ENCODE data around the gene OPA1.

Gene OPA1

GRCh38 chr3:193693774-193694173 lies 100.8 kb downstream of the OPA1 start:
- Histone ChIP-seq H3K36me3 (replicated peaks in 1 of 2; ENCODE audit: control insufficient read depth in 2 of 2, insufficient read depth in 2 of 2, low read length in 2 of 2) (peaks cover 2 to 79% of the 10 kb centered on the region in 2 donors), H3K23ac (ENCODE audit: low read depth, low read length, poor library complexity) (no peak overlapping the region), H3K4me2 (ENCODE audit: insufficient read depth, low read length, poor library complexity, severe bottlenecking) (no peak overlapping the region), H3K9me3 (replicated peaks in 1 of 2; ENCODE audit: control insufficient read depth in 2 of 2, insufficient read depth in 1 of 2, low read depth in 1 of 2, low read length in 2 of 2) (no peaks in the 10 kb centered on the region), H4K91ac (ENCODE audit: low read depth, low read length, poor library complexity) (no peak overlapping the region), H3K79me1 (ENCODE audit: low read depth, low read length) (no peaks in the 10 kb centered on the region), H2BK15ac (ENCODE audit: low read length) (no peak overlapping the region), H3K4ac (ENCODE audit: low read length) (no peak overlapping the region), H3K27ac (replicated peaks; ENCODE audit: low read length) (no peak overlapping the region), H4K8ac (ENCODE audit: low read depth, low read length) (no peak overlapping the region), H2BK120ac (ENCODE audit: low read depth, low read length) (no peak overlapping the region), H3K4me1 (ENCODE audit: control insufficient read depth in 2 of 2, insufficient read depth in 1 of 2, low read depth in 1 of 2, low read length in 2 of 2) (peaks cover 0 to 5% of the 10 kb centered on the region in 2 donors), H2BK5ac (ENCODE audit: low read length) (no peak overlapping the region), H3K9ac (ENCODE audit: low read depth, low read length, poor library complexity) (no peak overlapping the region), H2AK5ac (ENCODE audit: low read depth, low read length) (no peak overlapping the region), H3K4me3 (ENCODE audit: low read length in 2 of 2) (no peak overlapping the region), H2AFZ (ENCODE audit: low read length) (no peak overlapping the region), H3K18ac (ENCODE audit: low read length) (no peak overlapping the region), H3K14ac (ENCODE audit: low read length) (no peak overlapping the region), H2BK12ac (ENCODE audit: low read length) (no peak overlapping the region), H3K27me3 (ENCODE audit: control insufficient read depth in 3 of 3, insufficient read depth in 3 of 3, low read depth in 1 of 3, low read length in 3 of 3) (no peaks in the 10 kb centered on the region)
- DNase-seq (ENCODE audit: low spot score): no peak
- WGBS, 2 donors (ENCODE audit: extremely low coverage in 2 of 2, insufficient read length in 2 of 2, insufficient replicate concordance in 1 of 2): no CpG with 5 or more reads among the region's 5 CpGs

GRCh38 chr3:193701953-193702635 lies 109.1 kb downstream of the OPA1 start:
- peak overlapping the region; percentile 2 for H3K4me2 ChIP-seq (ENCODE audit: insufficient read depth, low read length, poor library complexity, severe bottlenecking)
- H3K18ac ChIP-seq (ENCODE audit: low read length): peak overlapping the region; percentile 31
- H2BK12ac ChIP-seq (ENCODE audit: low read length): no peak overlapping the region
- peak; percentile 62 for DNase-seq (ENCODE audit: low spot score)
- peaks cover 14 to 26% of the 10 kb centered on the region in 2 donors for H3K4me1 ChIP-seq (ENCODE audit: control insufficient read depth in 2 of 2, insufficient read depth in 1 of 2, low read depth in 1 of 2, low read length in 2 of 2)
- no peak overlapping the region for H2BK120ac ChIP-seq (ENCODE audit: low read depth, low read length)
- no peak overlapping the region for H3K23ac ChIP-seq (ENCODE audit: low read depth, low read length, poor library complexity)
- H3K4me3 ChIP-seq (ENCODE audit: low read length in 2 of 2): no peak overlapping the region
- peaks cover 0 to 5% (median 0%) of the 10 kb centered on the region in 3 experiments for H3K27me3 ChIP-seq (ENCODE audit: control insufficient read depth in 3 of 3, insufficient read depth in 3 of 3, low read depth in 1 of 3, low read length in 3 of 3)
- H3K9ac ChIP-seq (ENCODE audit: low read depth, low read length, poor library complexity): no peak overlapping the region
- no CpG with 5 or more reads among the region's 8 CpGs for whole genome bisulfite sequencing, 2 donors (ENCODE audit: extremely low coverage in 2 of 2, insufficient read length in 2 of 2, insufficient replicate concordance in 1 of 2)
- no peak overlapping the region for H2AK5ac ChIP-seq (ENCODE audit: low read depth, low read length)
- H2BK15ac ChIP-seq (ENCODE audit: low read length): no peak overlapping the region
- H3K79me1 ChIP-seq (ENCODE audit: low read depth, low read length): no peaks in the 10 kb centered on the region
- no peak overlapping the region for H2BK5ac ChIP-seq (ENCODE audit: low read length)
- H3K27ac ChIP-seq (replicated peaks; ENCODE audit: low read length): no peak overlapping the region
- no peak overlapping the region for H2AFZ ChIP-seq (ENCODE audit: low read length)
- peaks cover 0 to 16% of the 10 kb centered on the region in 2 donors for H3K36me3 ChIP-seq (replicated peaks in 1 of 2; ENCODE audit: control insufficient read depth in 2 of 2, insufficient read depth in 2 of 2, low read length in 2 of 2)
- no peak overlapping the region for H3K14ac ChIP-seq (ENCODE audit: low read length)
- H4K91ac ChIP-seq (ENCODE audit: low read depth, low read length, poor library complexity): no peak overlapping the region
- no peak overlapping the region for H4K8ac ChIP-seq (ENCODE audit: low read depth, low read length)
- H3K9me3 ChIP-seq (replicated peaks in 1 of 2; ENCODE audit: control insufficient read depth in 2 of 2, insufficient read depth in 1 of 2, low read depth in 1 of 2, low read length in 2 of 2): no peaks in the 10 kb centered on the region
- no peak overlapping the region for H3K4ac ChIP-seq (ENCODE audit: low read length)

- no peak overlapping the region for H3K18ac ChIP-seq (ENCODE audit: low read length)
- DNase-seq (ENCODE audit: low spot score): no peak
Observed at GRCh38 chr3:193702967-193703366, 110.0 kb downstream of the OPA1 start.

GRCh38 chr3:193704431-193704830 lies 111.4 kb downstream of the OPA1 start:
- H3K18ac ChIP-seq (ENCODE audit: low read length): no peak overlapping the region
- no peak overlapping the region for H3K4me2 ChIP-seq (ENCODE audit: insufficient read depth, low read length, poor library complexity, severe bottlenecking)
- H4K91ac ChIP-seq (ENCODE audit: low read depth, low read length, poor library complexity): no peak overlapping the region
- H2BK5ac ChIP-seq (ENCODE audit: low read length): no peak overlapping the region
- no peak overlapping the region for H2BK15ac ChIP-seq (ENCODE audit: low read length)
- no peak overlapping the region for H3K14ac ChIP-seq (ENCODE audit: low read length)
- no peak overlapping the region for H2AK5ac ChIP-seq (ENCODE audit: low read depth, low read length)
- no peak for DNase-seq (ENCODE audit: low spot score)
- no peak overlapping the region for H3K4me3 ChIP-seq (ENCODE audit: low read length in 2 of 2)
- H3K27ac ChIP-seq (replicated peaks; ENCODE audit: low read length): no peak overlapping the region
- H2BK12ac ChIP-seq (ENCODE audit: low read length): no peak overlapping the region
- H4K8ac ChIP-seq (ENCODE audit: low read depth, low read length): no peak overlapping the region
- peaks cover 18 to 27% of the 10 kb centered on the region in 2 donors for H3K4me1 ChIP-seq (ENCODE audit: control insufficient read depth in 2 of 2, insufficient read depth in 1 of 2, low read depth in 1 of 2, low read length in 2 of 2)
- H3K79me1 ChIP-seq (ENCODE audit: low read depth, low read length): no peaks in the 10 kb centered on the region
- H2BK120ac ChIP-seq (ENCODE audit: low read depth, low read length): no peak overlapping the region
- no peak overlapping the region for H3K9ac ChIP-seq (ENCODE audit: low read depth, low read length, poor library complexity)
- peaks cover 0 to 5% (median 0%) of the 10 kb centered on the region in 3 experiments for H3K27me3 ChIP-seq (ENCODE audit: control insufficient read depth in 3 of 3, insufficient read depth in 3 of 3, low read depth in 1 of 3, low read length in 3 of 3)
- WGBS, 2 donors (ENCODE audit: extremely low coverage in 2 of 2, insufficient read length in 2 of 2, insufficient replicate concordance in 1 of 2): no CpG with 5 or more reads among the region's 5 CpGs
- no peak overlapping the region for H3K23ac ChIP-seq (ENCODE audit: low read depth, low read length, poor library complexity)
- H3K9me3 ChIP-seq (replicated peaks in 1 of 2; ENCODE audit: control insufficient read depth in 2 of 2, insufficient read depth in 1 of 2, low read depth in 1 of 2, low read length in 2 of 2): no peaks in the 10 kb centered on the region
- peaks cover 0 to 3% of the 10 kb centered on the region in 2 donors for H3K36me3 ChIP-seq (replicated peaks in 1 of 2; ENCODE audit: control insufficient read depth in 2 of 2, insufficient read depth in 2 of 2, low read length in 2 of 2)
- no peak overlapping the region for H3K4ac ChIP-seq (ENCODE audit: low read length)
- no peak overlapping the region for H2AFZ ChIP-seq (ENCODE audit: low read length)

More at GRCh38 chr3:193702967-193703366, 110.0 kb downstream of the OPA1 start:
- H3K23ac ChIP-seq (ENCODE audit: low read depth, low read length, poor library complexity): no peak overlapping the region
- no peaks in the 10 kb centered on the region for H3K9me3 ChIP-seq (replicated peaks in 1 of 2; ENCODE audit: control insufficient read depth in 2 of 2, insufficient read depth in 1 of 2, low read depth in 1 of 2, low read length in 2 of 2)
- H3K36me3 ChIP-seq (replicated peaks in 1 of 2; ENCODE audit: control insufficient read depth in 2 of 2, insufficient read depth in 2 of 2, low read length in 2 of 2): peaks cover 0 to 11% of the 10 kb centered on the region in 2 donors
- no CpG with 5 or more reads among the region's 3 CpGs for WGBS, 2 donors (ENCODE audit: extremely low coverage in 2 of 2, insufficient read length in 2 of 2, insufficient replicate concordance in 1 of 2)
- no peak overlapping the region for H2BK12ac ChIP-seq (ENCODE audit: low read length)
- H2AFZ ChIP-seq (ENCODE audit: low read length): no peak overlapping the region
- no peak overlapping the region for H2BK5ac ChIP-seq (ENCODE audit: low read length)
- H2BK15ac ChIP-seq (ENCODE audit: low read length): no peak overlapping the region
- no peak overlapping the region for H3K27ac ChIP-seq (replicated peaks; ENCODE audit: low read length)
- peaks cover 0 to 5% (median 0%) of the 10 kb centered on the region in 3 experiments for H3K27me3 ChIP-seq (ENCODE audit: control insufficient read depth in 3 of 3, insufficient read depth in 3 of 3, low read depth in 1 of 3, low read length in 3 of 3)
- no peak overlapping the region for H3K4me2 ChIP-seq (ENCODE audit: insufficient read depth, low read length, poor library complexity, severe bottlenecking)
- no peak overlapping the region for H3K4ac ChIP-seq (ENCODE audit: low read length)
- peaks cover 15 to 26% of the 10 kb centered on the region in 2 donors for H3K4me1 ChIP-seq (ENCODE audit: control insufficient read depth in 2 of 2, insufficient read depth in 1 of 2, low read depth in 1 of 2, low read length in 2 of 2)
- no peak overlapping the region for H3K14ac ChIP-seq (ENCODE audit: low read length)
- H2BK120ac ChIP-seq (ENCODE audit: low read depth, low read length): no peak overlapping the region
- H3K9ac ChIP-seq (ENCODE audit: low read depth, low read length, poor library complexity): no peak overlapping the region
- H3K4me3 ChIP-seq (ENCODE audit: low read length in 2 of 2): no peak overlapping the region
- H2AK5ac ChIP-seq (ENCODE audit: low read depth, low read length): no peak overlapping the region
- H3K79me1 ChIP-seq (ENCODE audit: low read depth, low read length): no peaks in the 10 kb centered on the region
- no peak overlapping the region for H4K91ac ChIP-seq (ENCODE audit: low read depth, low read length, poor library complexity)
- H4K8ac ChIP-seq (ENCODE audit: low read depth, low read length): no peak overlapping the region
